Measurements from ENCODE around the gene PKMYT1.

GRCh38 chr16:2950353-2950724 lies 29.9 kb downstream of the PKMYT1 start:
- TF ChIP-seq CTCF (conservative IDR thresholded peaks at IDR 0.05; ENCODE audit: low read depth, low read length) (no peak), SMC3 (IDR thresholded peaks at IDR 0.05; ENCODE audit: low read depth, low read length) (no peak), MAFK (IDR thresholded peaks at IDR 0.05; ENCODE audit: low read depth, low read length) (no peak), POLR2A (IDR thresholded peaks at IDR 0.05; ENCODE audit: low read depth, low read length) (no peak), USF2 (IDR thresholded peaks at IDR 0.05; ENCODE audit: low read depth, low read length) (no peak)
